Embryonic facial prominence (tissue), 1 donor: ENCODE results near the gene RAPGEF2.
A peak's percentile ranks its signal among the peaks of the same experiment; 100 is the strongest.
"Not testable (repeated sequence)": the region's sequence is repeated elsewhere in the genome, so short reads cannot be mapped to it uniquely, and the experiment has no call there.

ENCODE experiments used
- DNase-seq: peaks from one replicate; pipeline ENCODE4 v3.0.0-alpha.2; 2016; ENCODE audit errors: extremely low spot score

Gene RAPGEF2

GRCh38 chr4:159161436-159161835, 58.6 kb downstream of the RAPGEF2 start:
- DNase-seq = not testable (repeated sequence)

GRCh38 chr4:159162576-159162975, 59.7 kb downstream of the RAPGEF2 start:
- DNase-seq = no peak

- DNase-seq = no peak
Observed at GRCh38 chr4:159163521-159163920, 60.6 kb downstream of the RAPGEF2 start.

GRCh38 chr4:159169404-159170302, 66.8 kb downstream of the RAPGEF2 start:
- no peak for DNase-seq

GRCh38 chr4:159171287-159171686, 68.4 kb downstream of the RAPGEF2 start:
- DNase-seq = no peak

GRCh38 chr4:159173886-159174285, 71.0 kb downstream of the RAPGEF2 start:
- DNase-seq = no peak

- no peak for DNase-seq
Observed at GRCh38 chr4:159174645-159175084, 71.8 kb downstream of the RAPGEF2 start.

- DNase-seq = peak; percentile 85
Observed at GRCh38 chr4:159175085-159175988, 72.5 kb downstream of the RAPGEF2 start.

GRCh38 chr4:159175989-159176375, 73.1 kb downstream of the RAPGEF2 start:
- no peak for DNase-seq

- DNase-seq = no peak
Observed at GRCh38 chr4:159177265-159178150, 74.6 kb downstream of the RAPGEF2 start.

GRCh38 chr4:159178151-159178546, 75.3 kb downstream of the RAPGEF2 start:
- DNase-seq = no peak

GRCh38 chr4:159178979-159179969, 76.4 kb downstream of the RAPGEF2 start:
- DNase-seq = no peak

- not testable (repeated sequence) for DNase-seq
Observed at GRCh38 chr4:159183885-159184605, 81.2 kb downstream of the RAPGEF2 start.

GRCh38 chr4:159185591-159186023, 82.7 kb downstream of the RAPGEF2 start:
- DNase-seq = no peak

GRCh38 chr4:159188646-159189045, 85.8 kb downstream of the RAPGEF2 start:
- DNase-seq = no peak

- DNase-seq = no peak
Observed at GRCh38 chr4:159190651-159191050, 87.8 kb downstream of the RAPGEF2 start.

- DNase-seq = no peak
Observed at GRCh38 chr4:159191989-159192388, 89.1 kb downstream of the RAPGEF2 start.

GRCh38 chr4:159193046-159193620, 90.3 kb downstream of the RAPGEF2 start:
- DNase-seq = no peak

- no peak for DNase-seq
Observed at GRCh38 chr4:159195361-159195769, 92.5 kb downstream of the RAPGEF2 start.
